ENCODE measurements around the gene CCKAR.

The CCKAR gene

DNA sequence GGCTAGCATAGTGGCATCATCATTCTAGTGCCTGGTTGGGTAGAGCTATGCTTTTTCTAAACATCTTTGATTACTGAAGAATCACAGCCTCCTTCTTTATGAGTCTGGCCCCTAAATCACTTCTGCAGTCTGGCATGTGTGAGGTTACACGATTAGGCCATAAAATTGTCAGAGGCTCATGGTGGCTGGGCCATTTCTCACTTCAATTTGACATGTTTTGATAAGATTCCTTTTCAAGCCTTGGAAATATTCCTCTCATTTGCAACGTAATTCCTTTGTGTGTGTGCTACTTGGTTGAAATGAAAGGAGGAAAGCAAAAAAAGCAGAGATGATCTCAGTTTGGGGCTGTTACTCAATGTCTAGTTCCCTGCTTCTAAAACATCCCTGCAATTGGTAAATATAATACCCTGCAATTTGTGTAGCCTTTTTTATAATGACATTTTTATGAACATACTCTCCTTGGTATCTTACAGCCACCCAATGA is 6.2 kb downstream of the CCKAR start:
- no peak for DNase-seq (ENCODE audit: low read depth in 1 of 2, low spot score in 1 of 2)
- no peak overlapping the region for H3K4me3 ChIP-seq (replicated peaks; ENCODE audit: insufficient read depth, low read length)
- H3K27ac ChIP-seq (replicated peaks): no peak overlapping the region
- TF ChIP-seq SPI1 (IDR thresholded peaks at IDR 0.05; ENCODE audit: borderline replicate concordance, low read depth) (no peak), POLR2AphosphoS5 (IDR thresholded peaks at IDR 0.05; ENCODE audit: low read depth) (no peak), GABPA (IDR thresholded peaks at IDR 0.05; ENCODE audit: low read depth) (no peak)
- TF ChIP-seq, protein P1, sequence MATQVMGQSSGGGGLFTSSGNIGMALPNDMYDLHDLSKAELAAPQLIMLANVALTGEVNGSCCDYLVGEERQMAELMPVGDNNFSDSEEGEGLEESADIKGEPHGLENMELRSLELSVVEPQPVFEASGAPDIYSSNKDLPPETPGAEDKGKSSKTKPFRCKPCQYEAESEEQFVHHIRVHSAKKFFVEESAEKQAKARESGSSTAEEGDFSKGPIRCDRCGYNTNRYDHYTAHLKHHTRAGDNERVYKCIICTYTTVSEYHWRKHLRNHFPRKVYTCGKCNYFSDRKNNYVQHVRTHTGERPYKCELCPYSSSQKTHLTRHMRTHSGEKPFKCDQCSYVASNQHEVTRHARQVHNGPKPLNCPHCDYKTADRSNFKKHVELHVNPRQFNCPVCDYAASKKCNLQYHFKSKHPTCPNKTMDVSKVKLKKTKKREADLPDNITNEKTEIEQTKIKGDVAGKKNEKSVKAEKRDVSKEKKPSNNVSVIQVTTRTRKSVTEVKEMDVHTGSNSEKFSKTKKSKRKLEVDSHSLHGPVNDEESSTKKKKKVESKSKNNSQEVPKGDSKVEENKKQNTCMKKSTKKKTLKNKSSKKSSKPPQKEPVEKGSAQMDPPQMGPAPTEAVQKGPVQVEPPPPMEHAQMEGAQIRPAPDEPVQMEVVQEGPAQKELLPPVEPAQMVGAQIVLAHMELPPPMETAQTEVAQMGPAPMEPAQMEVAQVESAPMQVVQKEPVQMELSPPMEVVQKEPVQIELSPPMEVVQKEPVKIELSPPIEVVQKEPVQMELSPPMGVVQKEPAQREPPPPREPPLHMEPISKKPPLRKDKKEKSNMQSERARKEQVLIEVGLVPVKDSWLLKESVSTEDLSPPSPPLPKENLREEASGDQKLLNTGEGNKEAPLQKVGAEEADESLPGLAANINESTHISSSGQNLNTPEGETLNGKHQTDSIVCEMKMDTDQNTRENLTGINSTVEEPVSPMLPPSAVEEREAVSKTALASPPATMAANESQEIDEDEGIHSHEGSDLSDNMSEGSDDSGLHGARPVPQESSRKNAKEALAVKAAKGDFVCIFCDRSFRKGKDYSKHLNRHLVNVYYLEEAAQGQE (IDR thresholded peaks at IDR 0.05; ENCODE audit: insufficient replicate concordance, low read depth): no peak
- TF ChIP-seq, protein P2, sequence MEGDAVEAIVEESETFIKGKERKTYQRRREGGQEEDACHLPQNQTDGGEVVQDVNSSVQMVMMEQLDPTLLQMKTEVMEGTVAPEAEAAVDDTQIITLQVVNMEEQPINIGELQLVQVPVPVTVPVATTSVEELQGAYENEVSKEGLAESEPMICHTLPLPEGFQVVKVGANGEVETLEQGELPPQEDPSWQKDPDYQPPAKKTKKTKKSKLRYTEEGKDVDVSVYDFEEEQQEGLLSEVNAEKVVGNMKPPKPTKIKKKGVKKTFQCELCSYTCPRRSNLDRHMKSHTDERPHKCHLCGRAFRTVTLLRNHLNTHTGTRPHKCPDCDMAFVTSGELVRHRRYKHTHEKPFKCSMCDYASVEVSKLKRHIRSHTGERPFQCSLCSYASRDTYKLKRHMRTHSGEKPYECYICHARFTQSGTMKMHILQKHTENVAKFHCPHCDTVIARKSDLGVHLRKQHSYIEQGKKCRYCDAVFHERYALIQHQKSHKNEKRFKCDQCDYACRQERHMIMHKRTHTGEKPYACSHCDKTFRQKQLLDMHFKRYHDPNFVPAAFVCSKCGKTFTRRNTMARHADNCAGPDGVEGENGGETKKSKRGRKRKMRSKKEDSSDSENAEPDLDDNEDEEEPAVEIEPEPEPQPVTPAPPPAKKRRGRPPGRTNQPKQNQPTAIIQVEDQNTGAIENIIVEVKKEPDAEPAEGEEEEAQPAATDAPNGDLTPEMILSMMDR (IDR thresholded peaks at IDR 0.05; ENCODE audit: insufficient read depth, low read length): no peak
- H3K27me3 ChIP-seq (ENCODE audit: insufficient read depth, poor library complexity, severe bottlenecking): peaks cover 2% of the 10 kb centered on the region

DNA sequence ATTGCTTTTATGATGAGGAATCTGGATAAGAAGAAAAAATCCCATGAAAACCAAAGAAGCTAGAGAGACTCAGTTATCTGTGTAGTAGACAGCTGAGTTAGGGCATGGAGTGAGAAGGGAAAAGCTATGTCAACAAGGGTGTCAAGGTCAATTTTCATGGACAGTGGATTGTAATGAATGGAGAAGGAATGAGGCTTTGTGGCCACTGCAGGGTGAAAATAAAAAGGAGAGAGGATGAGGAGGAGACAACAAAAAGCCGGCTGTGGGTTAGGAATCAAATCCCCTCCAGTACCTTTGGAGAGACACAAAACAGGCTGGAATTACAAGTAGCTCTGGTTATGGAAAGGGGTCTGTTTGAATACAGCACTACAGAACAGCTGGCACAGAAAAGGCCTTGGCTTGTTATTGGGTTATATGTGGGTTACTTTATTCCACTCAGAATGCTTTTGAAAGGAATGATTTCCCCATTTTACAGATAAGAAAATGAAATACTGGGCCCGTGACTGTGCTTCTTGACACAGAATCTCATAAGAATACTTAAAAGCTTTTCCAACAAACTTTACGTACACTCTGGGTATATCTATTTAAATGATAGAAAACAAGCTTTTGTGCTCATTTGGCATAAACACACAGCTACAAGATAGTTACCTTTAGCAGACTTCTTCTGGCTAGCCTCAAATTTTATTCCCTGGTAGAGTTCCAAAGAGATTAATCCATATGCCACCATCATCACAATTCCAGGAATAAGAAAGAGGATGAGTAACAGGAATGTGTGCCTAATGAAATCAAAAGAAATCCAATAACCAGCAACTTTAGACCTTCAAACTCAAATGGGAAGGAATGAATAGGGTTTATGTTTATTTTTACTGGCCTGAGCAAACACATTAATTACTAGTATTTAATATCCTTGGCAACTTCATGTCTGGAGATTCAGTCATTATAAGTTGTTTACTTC is 7.5 kb downstream of the CCKAR start:
- Histone ChIP-seq H3K27me3 (ENCODE audit: insufficient read depth, poor library complexity, severe bottlenecking) (peaks cover 2% of the 10 kb centered on the region), H3K27ac (replicated peaks) (no peak overlapping the region), H3K4me3 (replicated peaks; ENCODE audit: insufficient read depth, low read length) (no peak overlapping the region)
- TF ChIP-seq, protein P2 (IDR thresholded peaks at IDR 0.05; ENCODE audit: insufficient read depth, low read length): no peak
- TF ChIP-seq GABPA (IDR thresholded peaks at IDR 0.05; ENCODE audit: low read depth) (no peak), POLR2AphosphoS5 (IDR thresholded peaks at IDR 0.05; ENCODE audit: low read depth) (no peak), SPI1 (IDR thresholded peaks at IDR 0.05; ENCODE audit: borderline replicate concordance, low read depth) (no peak)
- TF ChIP-seq, protein P1 (IDR thresholded peaks at IDR 0.05; ENCODE audit: insufficient replicate concordance, low read depth): no peak
- DNase-seq (ENCODE audit: low read depth in 1 of 2, low spot score in 1 of 2): no peak

DNA sequence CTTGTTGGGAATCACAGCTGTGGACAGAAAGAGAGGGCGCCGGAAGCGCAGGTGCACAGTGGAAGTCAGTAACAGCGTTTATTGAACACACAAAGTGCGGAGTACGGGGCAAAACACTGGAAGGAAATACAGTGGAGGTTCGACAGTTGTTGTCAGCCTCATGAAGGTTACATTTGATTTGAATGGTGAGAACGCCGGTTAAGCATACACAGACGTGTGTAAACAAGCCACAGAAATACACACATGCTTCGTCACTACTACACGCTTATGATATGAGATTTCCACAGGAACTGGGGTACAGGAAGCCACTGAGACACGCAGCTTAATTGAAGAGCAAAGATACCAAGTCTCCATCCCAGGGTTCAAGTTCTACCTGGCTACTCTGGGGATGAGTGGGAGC is 12.0 kb downstream of the CCKAR start:
- Histone ChIP-seq H3K4me3 (replicated peaks; ENCODE audit: insufficient read depth, low read length) (no peak overlapping the region), H3K27me3 (ENCODE audit: insufficient read depth, poor library complexity, severe bottlenecking) (peaks cover 2% of the 10 kb centered on the region), H3K27ac (replicated peaks) (no peak overlapping the region)
- DNase-seq (ENCODE audit: low read depth in 1 of 2, low spot score in 1 of 2): no peak
- TF ChIP-seq, protein P1 (IDR thresholded peaks at IDR 0.05; ENCODE audit: insufficient replicate concordance, low read depth): no peak
- TF ChIP-seq GABPA (IDR thresholded peaks at IDR 0.05; ENCODE audit: low read depth) (no peak), SPI1 (IDR thresholded peaks at IDR 0.05; ENCODE audit: borderline replicate concordance, low read depth) (no peak), POLR2AphosphoS5 (IDR thresholded peaks at IDR 0.05; ENCODE audit: low read depth) (no peak)
- TF ChIP-seq, protein P2 (IDR thresholded peaks at IDR 0.05; ENCODE audit: insufficient read depth, low read length): no peak

All from HL-60 (cell line).